Upper lobe of right lung (tissue), 1 donor: ENCODE data around the gene RASA2. TPM values are rescaled to one million over a fixed set of nuclear protein-coding genes. Genes with fewer than 3 reads are reported as not detected.

Source experiments
- ATAC-seq: fragments of 200-7000 bp; cut with Tn5 transposase; one replicate; pipeline ENCODE4 v1.9.1; 2020; ENCODE audit warnings: mild to moderate bottlenecking, moderate library complexity
- DNase-seq: peaks from one replicate; pipeline ENCODE4 v3.0.0-alpha.2; 2020
- H3K27ac ChIP-seq: fragments of 200-600 bp; one replicate; pipeline ENCODE4 v1.8.0; 2022
- H3K27me3 ChIP-seq: fragments of 200-600 bp; one replicate; pipeline ENCODE4 v1.8.0; 2022; ENCODE audit warnings: mild to moderate bottlenecking
- H3K36me3 ChIP-seq: fragments of 200-600 bp; one replicate; pipeline ENCODE4 v1.8.0; 2022
- H3K4me1 ChIP-seq: fragments of 200-600 bp; one replicate; pipeline ENCODE4 v1.8.0; 2022
- H3K4me3 ChIP-seq: fragments of 200-600 bp; one replicate; pipeline ENCODE4 v1.8.0; 2022; ENCODE audit warnings: mild to moderate bottlenecking
- H3K9me3 ChIP-seq: fragments of 200-600 bp; one replicate; pipeline ENCODE4 v1.8.0; 2022
- intact Hi-C: fragments of 100-400 bp; cut with DNase I; formaldehyde crosslinking; loops from one replicate; pipeline ENCODE4 v1.11.0; 2022
- total RNA-seq: library from RNA; stranded (reverse); fragmentation: NEBNext Ultra II Directional; extraction: Animal tissue kit (Norgen Biotek cat#: 25700); gene quantifications from one replicate; pipeline ENCODE4 v1.2.1, GENCODE V29; 2021
- TF ChIP-seq, protein P1 (sequence below): fragments of 200-600 bp; IDR thresholded peaks from one replicate; pipeline ENCODE4 v1.8.0; 2022; ENCODE audit warnings: antibody characterized with exemption
- donor health status: DM: no; HTN: yes; CAD: no; lungs with severe emphysema.

Gene RASA2
- total RNA-seq, 1 donor from 2014 or later = 30.3 TPM

DNA sequence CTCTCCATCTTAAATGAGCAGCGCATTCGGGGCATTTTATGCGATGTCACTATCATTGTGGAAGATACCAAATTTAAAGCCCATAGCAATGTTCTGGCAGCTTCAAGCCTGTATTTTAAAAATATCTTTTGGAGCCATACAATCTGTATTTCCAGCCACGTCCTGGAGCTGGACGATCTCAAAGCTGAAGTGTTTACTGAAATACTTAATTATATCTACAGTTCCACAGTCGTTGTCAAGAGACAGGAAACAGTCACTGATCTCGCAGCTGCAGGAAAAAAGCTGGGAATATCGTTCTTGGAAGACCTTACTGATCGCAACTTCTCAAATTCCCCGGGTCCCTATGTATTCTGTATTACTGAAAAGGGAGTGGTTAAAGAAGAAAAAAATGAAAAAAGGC lies 44.4 kb upstream of the RASA2 start:
- H3K27ac ChIP-seq = peak overlapping the region; percentile 72
- no peaks in the 10 kb centered on the region for H3K9me3 ChIP-seq
- ATAC-seq (peak; percentile 58), DNase-seq (no peak)
- H3K27me3 ChIP-seq = no peaks in the 10 kb centered on the region
- peaks cover 34% of the 10 kb centered on the region for H3K4me1 ChIP-seq
- H3K4me3 ChIP-seq = no peak overlapping the region
- H3K36me3 ChIP-seq = peaks cover 59% of the 10 kb centered on the region
- TF ChIP-seq, protein P1, sequence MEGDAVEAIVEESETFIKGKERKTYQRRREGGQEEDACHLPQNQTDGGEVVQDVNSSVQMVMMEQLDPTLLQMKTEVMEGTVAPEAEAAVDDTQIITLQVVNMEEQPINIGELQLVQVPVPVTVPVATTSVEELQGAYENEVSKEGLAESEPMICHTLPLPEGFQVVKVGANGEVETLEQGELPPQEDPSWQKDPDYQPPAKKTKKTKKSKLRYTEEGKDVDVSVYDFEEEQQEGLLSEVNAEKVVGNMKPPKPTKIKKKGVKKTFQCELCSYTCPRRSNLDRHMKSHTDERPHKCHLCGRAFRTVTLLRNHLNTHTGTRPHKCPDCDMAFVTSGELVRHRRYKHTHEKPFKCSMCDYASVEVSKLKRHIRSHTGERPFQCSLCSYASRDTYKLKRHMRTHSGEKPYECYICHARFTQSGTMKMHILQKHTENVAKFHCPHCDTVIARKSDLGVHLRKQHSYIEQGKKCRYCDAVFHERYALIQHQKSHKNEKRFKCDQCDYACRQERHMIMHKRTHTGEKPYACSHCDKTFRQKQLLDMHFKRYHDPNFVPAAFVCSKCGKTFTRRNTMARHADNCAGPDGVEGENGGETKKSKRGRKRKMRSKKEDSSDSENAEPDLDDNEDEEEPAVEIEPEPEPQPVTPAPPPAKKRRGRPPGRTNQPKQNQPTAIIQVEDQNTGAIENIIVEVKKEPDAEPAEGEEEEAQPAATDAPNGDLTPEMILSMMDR = no peak
- intact Hi-C loops = no loop called here

DNA sequence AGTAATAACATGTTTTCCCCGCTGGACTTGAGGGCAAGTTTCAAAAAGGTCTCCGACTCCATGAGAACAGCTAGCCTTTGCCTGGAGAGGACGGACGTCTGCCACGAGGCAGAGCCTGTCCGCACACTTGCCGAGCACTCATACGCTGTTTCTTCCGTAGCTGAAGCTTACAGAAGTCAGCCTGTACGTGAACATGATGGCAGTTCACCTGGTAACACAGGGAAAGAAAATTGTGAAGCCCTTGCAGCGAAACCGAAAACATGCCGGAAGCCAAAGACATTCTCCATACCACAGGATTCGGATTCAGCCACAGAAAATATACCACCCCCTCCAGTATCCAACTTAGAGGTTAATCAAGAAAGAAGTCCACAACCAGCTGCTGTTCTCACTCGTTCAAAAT lies 43.9 kb upstream of the RASA2 start:
- intact Hi-C loops = no loop called here
- peak overlapping the region; percentile 72 for H3K27ac ChIP-seq
- TF ChIP-seq, protein P1 = no peak

DNA sequence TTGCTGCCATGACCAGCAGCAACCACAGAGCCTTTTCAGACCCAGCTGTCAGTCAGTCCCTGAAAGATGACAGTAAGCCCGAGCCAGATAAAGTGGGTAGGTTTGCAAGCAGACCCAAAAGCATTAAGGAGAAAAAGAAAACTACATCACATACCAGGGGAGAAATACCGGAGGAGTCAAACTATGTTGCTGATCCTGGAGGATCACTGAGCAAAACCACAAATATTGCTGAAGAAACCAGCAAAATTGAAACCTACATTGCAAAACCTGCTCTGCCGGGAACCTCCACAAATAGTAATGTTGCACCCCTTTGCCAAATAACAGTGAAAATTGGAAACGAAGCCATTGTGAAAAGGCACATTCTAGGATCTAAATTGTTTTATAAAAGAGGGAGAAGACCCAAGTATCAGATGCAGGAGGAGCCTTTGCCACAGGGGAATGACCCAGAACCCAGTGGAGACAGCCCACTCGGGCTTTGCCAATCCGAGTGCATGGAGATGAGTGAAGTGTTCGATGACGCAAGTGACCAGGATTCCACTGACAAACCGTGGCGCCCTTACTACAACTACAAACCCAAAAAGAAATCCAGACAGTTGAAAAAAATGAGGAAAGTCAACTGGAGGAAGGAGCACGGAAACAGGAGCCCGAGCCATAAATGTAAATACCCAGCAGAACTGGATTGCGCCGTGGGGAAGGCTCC lies 42.1 kb upstream of the RASA2 start:
- ATAC-seq = no peak
- H3K36me3 ChIP-seq = peaks cover 50% of the 10 kb centered on the region

More for the DNA sequence above, 43.9 kb upstream of the RASA2 start:
- Histone ChIP-seq H3K4me1 (peaks cover 34% of the 10 kb centered on the region), H3K4me3 (no peak overlapping the region), H3K36me3 (peaks cover 63% of the 10 kb centered on the region), H3K9me3 (no peaks in the 10 kb centered on the region), H3K27me3 (no peaks in the 10 kb centered on the region)
- DNase-seq (no peak), ATAC-seq (no peak)

DNA sequence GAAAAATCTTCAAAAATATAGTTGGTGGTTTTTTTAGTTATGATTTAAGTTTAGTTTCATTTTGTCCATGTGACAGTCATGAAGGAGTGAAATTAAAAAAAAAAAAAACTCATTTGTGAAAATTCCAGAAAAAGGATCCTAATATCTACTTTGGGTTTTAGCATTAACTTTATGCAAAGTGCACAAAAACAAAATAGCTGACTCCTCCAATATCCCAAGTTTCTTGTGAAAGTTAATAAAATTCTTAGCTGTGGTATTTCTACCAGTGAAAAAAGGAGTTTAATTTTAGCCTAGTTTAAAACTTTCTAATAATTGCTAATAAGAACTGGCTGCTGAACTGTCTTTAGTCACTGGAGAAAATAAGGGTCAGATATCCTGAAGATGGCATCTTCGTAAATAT lies 40.8 kb upstream of the RASA2 start:
- Histone ChIP-seq H3K4me3 (no peak overlapping the region), H3K4me1 (peaks cover 19% of the 10 kb centered on the region), H3K36me3 (peaks cover 50% of the 10 kb centered on the region), H3K27me3 (no peaks in the 10 kb centered on the region), H3K27ac (no peak overlapping the region), H3K9me3 (no peaks in the 10 kb centered on the region)
- intact Hi-C loops = no loop called here
- ATAC-seq = no peak
- TF ChIP-seq, protein P1 = no peak
- no peak for DNase-seq

More for the DNA sequence above, 42.1 kb upstream of the RASA2 start:
- no peak overlapping the region for H3K27ac ChIP-seq
- intact Hi-C loops = no loop called here
- H3K4me1 ChIP-seq = peaks cover 30% of the 10 kb centered on the region
- TF ChIP-seq, protein P1 = no peak
- DNase-seq = no peak
- no peak overlapping the region for H3K4me3 ChIP-seq
- H3K9me3 ChIP-seq = no peaks in the 10 kb centered on the region
- H3K27me3 ChIP-seq = no peaks in the 10 kb centered on the region

DNA sequence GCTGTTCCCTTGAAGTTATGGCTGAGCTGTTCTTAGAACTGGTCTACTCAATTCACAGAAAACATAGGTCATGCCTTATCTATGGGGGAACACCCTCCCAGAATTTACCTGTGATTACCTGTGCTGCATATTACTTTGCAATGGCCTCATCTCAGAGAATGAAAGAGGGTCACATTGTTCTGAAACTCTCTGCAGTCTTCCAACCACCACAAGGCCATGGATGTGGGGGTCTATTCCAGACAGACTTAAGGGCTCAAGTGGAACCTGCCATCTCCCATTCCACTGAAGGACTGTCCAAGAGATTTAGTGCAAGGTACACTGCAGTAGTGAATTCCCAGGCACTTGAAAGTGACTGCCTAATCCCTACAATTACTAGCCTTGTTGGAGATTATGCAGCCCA lies 40.1 kb upstream of the RASA2 start:
- Histone ChIP-seq H3K9me3 (no peaks in the 10 kb centered on the region), H3K36me3 (peaks cover 50% of the 10 kb centered on the region), H3K4me1 (peaks cover 14% of the 10 kb centered on the region), H3K27ac (no peak overlapping the region), H3K27me3 (no peaks in the 10 kb centered on the region), H3K4me3 (no peak overlapping the region)
- intact Hi-C loops = no loop called here
- TF ChIP-seq, protein P1 = no peak
- DNase-seq (no peak), ATAC-seq (no peak)
